GM19324 (cell line): Measurements from ENCODE around the gene LGALS7B.
"Not testable (repeated sequence)": the region's sequence is repeated elsewhere in the genome, so short reads cannot be mapped to it uniquely, and the experiment has no call there.

Experiments used
- ATAC-seq: cut with Tn5 transposase; IDR thresholded peaks from one replicate; pipeline ENCODE4 v1.9.1; 2021; ENCODE audit warnings: mild to moderate bottlenecking, moderate library complexity; ENCODE audit not compliant: unreplicated experiment, low FRiP score

LGALS7B gene

DNA sequence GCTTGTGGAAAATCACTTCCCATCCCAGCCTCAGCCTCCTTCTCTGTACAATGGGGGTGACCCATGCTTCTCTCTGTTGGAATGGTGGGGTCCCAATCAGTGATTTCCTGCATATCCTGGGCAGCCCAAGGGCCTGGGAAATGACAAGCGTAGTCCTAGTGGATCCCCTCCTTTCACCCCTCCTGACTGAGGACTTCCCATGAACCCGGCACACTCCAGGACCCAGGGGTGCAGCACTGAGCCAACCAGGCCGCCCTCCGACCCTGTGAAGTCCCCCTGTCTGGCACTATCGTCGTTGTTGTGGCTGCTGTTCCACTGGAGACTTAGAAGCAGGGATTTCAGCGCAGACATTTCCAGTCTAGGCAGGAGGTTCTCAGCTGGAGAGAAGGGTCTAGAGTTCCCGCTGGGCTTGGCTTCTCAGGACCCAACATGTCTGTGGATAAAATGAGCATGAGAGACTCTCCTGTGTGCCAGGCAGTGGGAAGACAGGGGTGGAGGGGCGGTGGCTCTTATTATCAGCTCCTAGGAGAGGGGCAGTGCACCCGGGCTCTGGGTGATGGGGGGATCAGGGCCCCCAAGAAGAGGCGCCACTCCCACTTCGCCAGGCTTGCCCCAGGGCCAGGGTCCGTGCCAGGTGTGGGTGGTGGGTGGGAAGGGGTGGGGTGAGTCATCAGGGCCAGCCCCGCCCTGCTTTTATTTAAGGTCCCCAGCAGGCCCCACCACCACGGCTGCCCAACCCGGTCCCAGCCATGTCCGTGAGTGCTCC lies at the start of gene LGALS7B:
Gene LGALS7B (plus strand): TSS at position 723 of the 766 bp plus-strand sequence. CDS start 27 bp downstream, at position 750.
- ATAC-seq: no peak

- no peak for ATAC-seq
Measured at GRCh38 chr19:38739440-38740256, 49.4 kb upstream of the LGALS7B start.

GRCh38 chr19:38740257-38740592 lies 48.8 kb upstream of the LGALS7B start:
- ATAC-seq: no peak

DNA sequence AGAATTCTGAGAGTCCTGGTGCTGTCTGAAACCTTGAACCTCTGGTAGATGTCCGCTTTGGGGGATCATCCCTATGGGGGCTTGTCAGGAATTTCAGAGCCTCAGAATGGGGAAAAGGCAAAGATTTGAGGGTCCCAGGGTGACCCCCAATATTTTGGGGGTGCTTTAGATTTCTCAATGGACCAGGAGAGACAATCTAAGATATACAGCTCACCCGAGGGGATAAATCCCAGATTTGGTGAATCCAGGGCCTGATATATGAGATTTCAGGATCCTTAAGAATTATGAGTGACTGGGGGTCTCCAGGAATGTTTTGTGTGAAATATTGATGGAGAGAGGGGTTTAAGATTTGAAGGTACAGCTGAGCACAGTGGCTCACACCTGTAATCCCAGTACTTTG lies 48.1 kb upstream of the LGALS7B start:
- no peak for ATAC-seq

GRCh38 chr19:38741670-38742069 lies 47.3 kb upstream of the LGALS7B start:
- ATAC-seq: no peak

DNA sequence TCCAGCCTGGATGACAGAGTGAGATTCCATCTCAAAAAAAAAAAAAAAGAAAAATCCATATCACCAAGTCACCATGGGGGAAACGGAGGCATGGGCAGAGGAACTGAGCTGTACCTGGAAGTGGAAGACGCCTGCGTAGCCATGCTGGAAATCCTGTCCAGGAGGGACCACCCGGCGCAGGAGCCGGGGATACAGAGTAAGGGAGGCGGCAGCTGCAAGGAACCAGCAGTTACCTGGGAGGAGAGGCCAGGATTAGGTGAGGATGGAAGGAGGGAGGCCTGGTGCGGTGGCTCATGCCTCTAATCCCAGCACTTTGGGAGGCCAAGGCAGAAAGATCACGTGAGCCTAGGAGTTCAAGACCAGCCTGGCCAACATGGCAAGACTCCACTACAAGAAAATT lies 46.7 kb upstream of the LGALS7B start:
- no peak for ATAC-seq

DNA sequence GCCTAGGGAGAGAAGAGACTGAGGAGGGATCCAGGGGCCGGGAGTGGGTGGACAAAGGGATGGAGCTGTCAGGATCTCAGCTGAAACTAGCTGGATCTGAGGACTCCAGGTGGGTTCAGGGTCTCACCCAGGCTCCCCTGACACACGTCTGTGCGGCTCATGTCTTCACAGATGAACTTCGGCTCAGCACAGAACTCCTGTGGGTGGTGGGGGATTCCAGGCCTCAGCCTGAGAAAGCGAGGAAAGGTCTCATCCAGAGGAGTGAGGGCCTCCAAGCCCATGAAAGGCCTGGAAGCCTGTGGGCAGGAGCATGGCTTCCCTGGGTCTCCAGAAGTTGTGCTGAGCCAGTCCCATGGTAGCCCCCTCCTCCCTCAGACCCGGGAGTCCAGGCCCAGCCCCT lies 46.1 kb upstream of the LGALS7B start:
- no peak for ATAC-seq

DNA sequence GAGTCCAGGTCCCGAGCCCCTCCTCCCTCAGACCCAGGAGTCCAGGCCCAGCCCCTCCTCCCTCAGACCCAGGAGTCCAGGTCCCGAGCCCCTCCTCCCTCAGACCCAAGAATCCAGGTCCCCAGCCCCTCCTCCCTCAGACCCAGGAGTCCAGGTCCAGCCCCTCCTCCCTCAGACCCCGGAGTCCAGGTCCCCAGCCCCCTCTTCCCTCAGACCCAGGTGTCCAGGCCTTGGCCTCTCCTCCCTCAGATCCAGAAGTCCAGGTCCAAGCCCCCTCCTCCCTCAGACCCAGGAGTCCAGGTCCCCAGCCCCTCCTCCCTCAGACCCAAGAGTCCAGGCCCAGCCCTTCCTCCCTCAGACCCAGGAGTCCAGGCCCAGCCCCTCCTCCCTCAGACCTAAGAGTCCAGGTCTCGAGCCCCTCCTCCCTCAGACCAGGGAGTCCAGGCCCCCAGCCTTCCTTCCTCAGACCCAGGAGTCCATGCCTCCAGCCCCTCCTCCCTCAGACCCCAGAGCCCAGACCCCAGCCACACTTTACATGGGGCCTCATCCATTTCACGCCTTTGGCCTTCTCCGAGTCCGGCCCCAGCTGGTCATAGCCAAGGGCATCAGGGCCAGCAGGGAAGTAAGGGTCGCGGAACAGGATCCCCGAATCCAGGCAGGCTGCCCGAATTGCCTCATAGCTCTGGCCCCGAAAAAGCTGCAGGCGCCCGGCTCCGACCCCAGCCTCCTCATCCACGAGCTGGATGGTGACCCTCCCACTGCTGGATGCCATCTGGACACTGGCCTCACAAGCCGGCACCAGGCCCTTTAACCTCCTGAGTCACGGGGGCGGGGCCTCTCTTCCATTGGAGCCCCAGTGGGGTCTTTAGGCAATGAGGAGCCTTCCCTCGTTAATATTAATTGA lies 45.4 kb upstream of the LGALS7B start:
- no peak for ATAC-seq

GRCh38 chr19:38744298-38744681 lies 44.7 kb upstream of the LGALS7B start, which contains the start of gene CAPN12:
Gene CAPN12 (minus strand): TSS chr19:38744474. CDS start chr19:38744165, 309 bp downstream.
- no peak for ATAC-seq

DNA sequence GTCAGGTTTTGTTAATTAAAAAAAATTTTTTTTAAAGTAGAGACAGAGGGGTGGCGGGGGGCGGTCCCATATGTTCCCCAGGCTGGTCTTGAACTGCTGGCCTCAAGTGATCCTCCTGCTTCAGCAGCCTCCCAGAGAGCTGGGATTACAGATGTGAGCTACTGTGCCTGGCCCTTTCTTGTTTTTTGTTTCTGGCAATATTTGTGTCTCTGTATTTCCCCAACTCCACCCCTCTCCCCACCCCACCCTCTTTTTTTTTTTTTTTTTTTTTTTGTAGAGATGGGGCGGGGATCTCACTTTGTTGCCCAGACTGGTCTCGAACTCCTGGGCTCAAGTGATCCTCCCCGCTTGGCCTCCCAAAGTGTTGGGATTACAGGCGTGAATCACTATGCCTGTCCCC lies 44.1 kb upstream of the LGALS7B start:
- no peak for ATAC-seq

GRCh38 chr19:38745316-38745715 lies 43.7 kb upstream of the LGALS7B start:
- ATAC-seq: no peak

DNA sequence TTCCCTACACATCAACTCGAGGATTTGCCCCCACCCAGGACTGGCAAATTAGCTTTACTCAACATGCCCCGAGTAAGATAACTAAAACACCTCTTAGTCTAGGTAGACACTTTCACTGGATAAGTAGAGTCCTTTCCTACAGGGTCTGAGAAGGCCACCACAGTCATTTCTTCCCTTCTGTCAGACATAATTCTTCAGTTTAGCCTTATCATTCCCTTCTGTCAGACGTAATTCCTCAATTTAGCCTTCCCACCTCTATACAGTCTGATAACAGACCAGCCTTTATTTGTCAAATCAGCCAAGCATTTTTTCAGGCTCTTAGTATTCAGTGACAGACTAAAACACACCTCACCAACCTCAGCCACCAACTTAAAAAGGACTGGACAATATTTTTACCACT lies 35.2 kb upstream of the LGALS7B start:
- not testable (repeated sequence) for ATAC-seq

DNA sequence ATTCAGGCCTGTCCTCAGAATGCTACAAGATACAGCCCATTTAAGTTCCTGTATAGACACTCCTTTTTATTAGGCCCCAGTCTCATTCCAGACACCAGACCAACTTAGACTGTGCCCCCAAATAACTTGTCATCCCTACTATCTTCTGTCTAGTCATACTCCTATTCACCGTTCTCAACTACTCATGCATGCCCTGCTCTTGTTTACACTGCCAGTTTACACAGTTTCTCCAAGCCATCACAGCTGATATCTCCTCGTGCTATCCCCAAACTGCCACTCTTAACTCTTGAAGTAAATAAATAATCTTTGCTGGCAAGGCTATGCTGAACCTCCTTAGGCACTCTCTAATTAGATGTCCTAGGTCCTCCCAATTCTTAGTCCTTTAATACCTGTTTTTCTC lies 34.8 kb upstream of the LGALS7B start:
- ATAC-seq: not testable (repeated sequence)

GRCh38 chr19:38759590-38760003 lies 29.4 kb upstream of the LGALS7B start:
- ATAC-seq: no peak

GRCh38 chr19:38760805-38761517 lies 28.0 kb upstream of the LGALS7B start:
- ATAC-seq: not testable (repeated sequence)

GRCh38 chr19:38761884-38762389 lies 27.1 kb upstream of the LGALS7B start:
- not testable (repeated sequence) for ATAC-seq

GRCh38 chr19:38763795-38764220 lies 25.2 kb upstream of the LGALS7B start:
- no peak for ATAC-seq

GRCh38 chr19:38765214-38765613 lies 23.8 kb upstream of the LGALS7B start:
- no peak for ATAC-seq

GRCh38 chr19:38766276-38767047 lies 22.5 kb upstream of the LGALS7B start:
- no peak for ATAC-seq
